Measurements from ENCODE around the gene C1QTNF7.

Gene C1QTNF7

DNA sequence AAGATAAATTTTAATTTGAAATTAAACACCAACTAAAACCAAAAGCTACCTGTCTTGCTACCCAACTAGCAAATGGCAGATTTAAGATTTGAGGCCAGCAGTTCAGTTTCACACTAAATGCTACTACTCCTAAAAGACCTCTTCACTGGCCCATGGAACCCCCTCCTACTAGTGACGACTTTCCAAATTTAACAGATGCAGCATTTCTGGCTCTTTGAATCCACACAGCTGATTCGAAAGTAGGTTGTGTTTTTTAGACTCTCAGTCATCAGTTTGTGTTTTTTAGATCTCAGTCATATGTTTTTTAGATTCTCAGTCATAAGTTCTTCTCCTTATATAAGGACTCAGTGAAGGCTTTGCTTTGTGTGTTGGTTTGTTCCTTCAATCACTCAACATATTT, 30.8 kb downstream of the C1QTNF7 start:
- DNase-seq: no peak

DNA sequence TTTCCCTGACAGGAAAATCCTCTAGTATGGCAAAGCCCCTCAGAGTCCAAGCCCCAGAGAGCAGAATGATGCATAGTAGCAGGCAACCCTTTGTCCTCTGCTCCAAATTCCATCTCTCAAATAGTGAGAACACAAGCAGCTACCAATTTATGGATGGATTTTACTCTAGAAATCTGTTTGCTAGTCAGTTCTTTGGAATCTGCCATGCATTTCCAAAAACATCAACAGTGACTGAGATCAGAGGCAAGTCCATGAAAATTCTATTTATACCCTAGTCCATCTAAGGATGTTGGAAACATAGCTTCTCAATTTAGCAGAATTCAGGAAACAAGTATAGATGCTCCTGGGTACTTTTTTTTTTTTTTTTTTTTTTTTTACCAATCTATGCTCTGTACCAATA, 31.9 kb downstream of the C1QTNF7 start:
- no peak for DNase-seq

GRCh38 chr4:15466596-15466995, 38.8 kb downstream of the C1QTNF7 start:
- no peak for DNase-seq

DNA sequence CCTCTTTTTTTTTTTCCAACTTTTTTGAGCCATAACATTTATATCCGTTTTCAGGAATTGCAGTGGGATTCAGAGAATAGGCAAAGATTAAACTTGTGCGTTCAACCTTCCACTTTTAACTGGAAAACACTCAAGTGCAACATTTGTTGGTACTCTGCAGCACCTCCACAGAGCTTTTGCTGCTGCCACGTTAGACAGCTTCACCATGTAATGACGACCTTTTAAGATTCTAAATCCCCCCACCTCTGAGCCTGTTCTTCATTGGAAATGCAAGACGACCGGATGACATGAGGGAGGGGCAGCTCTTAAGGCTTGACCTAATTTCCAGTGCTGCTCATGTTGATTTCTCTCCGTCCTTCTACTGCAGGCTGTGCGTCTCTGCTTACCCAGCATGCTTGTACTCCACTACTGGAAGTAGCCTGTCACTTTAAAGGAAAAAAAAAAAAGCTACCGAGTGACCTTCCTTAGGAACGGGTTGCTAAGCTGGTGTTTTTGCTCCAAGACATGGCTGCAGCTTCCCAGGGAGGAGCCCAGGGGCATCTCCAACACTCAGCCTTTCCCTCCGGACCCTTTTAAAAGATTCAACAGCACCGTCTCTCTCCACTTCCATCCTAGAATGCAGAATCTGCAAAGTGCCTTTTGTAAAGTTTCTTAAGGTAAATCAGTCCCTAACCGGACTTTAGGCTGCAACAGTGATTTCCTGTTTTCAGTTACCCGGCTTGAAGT, 41.7 kb downstream of the C1QTNF7 start, which contains the start of gene CC2D2A:
Gene CC2D2A (plus strand): TSS at position 481 of the 726 bp plus-strand sequence. CDS start 6,051 bp downstream, outside the sequence.
- no peak for DNase-seq

- no peak for DNase-seq
These were observed 42.3 kb downstream of the C1QTNF7 start for GRCh38 chr4:15470128-15470475.

DNA sequence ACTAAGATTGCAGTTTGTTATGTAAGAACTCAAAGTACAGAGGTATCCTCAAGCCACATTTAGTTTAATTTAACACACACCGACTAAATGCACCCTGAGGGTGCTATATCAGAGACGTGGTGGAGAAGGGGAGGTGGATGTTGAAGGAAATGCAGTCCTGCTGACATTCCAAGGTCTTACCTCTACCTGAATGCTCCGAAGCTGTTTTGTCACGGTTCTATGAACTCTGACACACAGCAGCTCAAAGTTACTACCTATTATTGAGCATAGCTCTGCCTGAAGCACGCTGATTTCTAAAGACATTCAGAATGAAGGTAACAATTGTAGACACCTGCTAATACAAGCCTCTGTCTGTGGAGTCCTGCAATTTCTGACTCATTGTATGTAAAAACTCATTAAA, 48.6 kb downstream of the C1QTNF7 start:
- no peak for DNase-seq

DNA sequence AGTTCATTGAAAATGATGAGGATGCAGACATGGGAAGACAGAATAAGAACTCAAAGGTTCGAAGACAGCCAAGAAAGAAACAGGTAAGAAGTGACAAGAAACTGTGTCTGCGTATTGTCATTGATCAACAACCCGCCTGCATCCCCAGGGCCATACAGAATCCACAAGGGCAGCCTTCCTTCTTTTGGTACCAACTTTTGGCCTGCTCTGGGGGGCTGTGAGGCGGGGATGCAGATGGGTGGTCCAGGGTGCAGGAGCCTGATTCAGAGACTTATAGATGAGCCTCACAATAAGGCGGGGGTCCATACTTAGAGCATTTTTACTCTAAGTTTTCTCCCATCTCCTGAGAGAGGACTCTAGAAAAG, 50.9 kb downstream of the C1QTNF7 start:
- no peak for DNase-seq

DNA sequence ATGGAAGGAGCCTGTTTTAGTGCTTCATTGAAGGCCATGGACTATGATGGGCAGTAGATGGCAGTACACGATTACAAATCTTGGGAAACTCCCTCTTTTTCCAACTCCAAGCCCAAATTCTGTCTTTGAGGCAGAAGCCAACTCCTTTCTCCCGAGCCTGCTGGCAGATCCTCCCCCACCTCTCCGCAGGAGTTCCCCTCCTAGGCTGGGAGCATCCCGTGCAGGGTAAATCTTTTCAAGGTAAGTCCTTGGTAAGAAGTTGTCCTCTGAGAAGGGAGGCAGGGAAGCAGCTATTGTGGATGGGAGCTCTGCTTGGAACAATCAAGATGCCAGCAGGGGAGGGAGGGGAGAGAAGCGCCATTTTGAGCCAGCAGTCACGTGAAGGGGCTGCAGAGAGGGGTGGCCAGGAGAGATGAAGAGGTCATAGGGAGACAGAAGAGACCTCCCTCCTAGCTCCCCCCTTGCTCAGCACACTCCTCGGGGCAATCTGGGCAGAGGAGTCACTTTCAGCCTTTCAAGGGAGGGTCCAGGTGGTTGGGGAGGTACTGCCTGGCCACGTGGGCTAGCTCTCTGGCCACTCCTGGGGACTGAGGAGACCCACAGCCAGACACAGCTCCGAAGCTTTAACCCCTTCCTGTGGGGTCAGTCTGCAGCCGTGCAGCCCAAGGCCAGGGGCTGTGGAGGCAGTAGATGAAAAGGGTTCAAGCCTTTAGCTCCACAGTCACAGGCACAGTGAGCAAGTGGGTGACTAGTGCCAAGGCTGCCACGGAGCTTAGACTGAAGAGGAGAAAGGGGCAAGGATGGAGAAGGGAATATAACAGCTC, 51.5 kb downstream of the C1QTNF7 start:
- peak; percentile 70 for DNase-seq

GRCh38 chr4:15479913-15480185, 52.0 kb downstream of the C1QTNF7 start:
- DNase-seq: no peak

DNA sequence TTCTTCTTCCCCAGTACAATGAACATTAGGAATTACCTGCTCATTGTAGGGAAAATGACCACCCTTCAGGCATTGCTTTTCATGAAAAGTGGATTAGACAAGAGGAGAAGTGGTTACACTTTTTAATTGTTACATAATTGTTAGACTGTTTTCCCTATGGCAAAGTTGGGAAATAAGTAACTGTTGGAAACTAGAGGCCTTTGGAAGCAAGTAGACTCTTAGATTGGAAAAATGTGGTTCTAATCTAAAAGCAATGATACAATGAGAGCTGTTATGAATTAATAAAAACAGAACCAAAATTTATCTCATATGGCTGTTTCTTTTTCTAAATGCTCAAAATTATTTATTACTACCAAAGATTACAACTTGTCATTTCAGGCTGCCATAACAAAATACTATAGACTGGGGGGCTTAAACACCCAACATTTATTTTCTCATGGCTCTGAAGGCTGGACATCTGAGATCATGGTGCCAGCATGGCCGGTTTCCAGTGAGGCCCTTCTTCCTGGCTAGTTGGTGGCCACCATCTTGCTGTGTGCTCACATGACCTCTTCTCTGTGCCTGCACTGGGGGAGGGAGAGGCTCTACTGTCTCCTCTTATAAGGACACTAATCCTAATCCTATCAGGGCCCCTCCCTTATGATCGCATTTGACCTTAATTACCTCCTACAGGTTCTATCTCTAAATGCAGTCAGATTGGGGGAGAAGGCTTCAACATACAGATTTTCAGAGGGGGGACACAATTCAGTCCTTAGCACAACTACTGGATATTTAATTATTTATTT, 54.3 kb downstream of the C1QTNF7 start:
- DNase-seq: no peak

DNA sequence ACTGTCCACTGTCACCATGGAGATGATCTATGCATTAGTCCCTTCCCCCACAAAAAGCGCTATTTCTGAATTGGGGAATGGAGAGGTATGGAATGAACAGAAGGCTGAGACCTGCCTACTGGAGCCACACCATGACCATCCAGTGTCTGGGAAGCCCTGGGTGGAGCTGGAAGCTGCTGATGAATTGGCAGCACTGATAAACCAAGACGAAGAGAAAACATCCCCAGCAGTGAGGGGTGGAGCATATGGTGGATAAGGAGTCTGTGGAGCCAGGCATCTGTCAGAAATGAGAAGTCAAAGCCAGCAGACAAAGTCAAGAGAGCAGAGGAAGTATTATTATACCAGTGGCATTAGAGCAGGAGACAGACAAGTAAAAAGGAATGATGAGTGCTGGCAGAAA, 55.0 kb downstream of the C1QTNF7 start:
- no peak for DNase-seq

DNA sequence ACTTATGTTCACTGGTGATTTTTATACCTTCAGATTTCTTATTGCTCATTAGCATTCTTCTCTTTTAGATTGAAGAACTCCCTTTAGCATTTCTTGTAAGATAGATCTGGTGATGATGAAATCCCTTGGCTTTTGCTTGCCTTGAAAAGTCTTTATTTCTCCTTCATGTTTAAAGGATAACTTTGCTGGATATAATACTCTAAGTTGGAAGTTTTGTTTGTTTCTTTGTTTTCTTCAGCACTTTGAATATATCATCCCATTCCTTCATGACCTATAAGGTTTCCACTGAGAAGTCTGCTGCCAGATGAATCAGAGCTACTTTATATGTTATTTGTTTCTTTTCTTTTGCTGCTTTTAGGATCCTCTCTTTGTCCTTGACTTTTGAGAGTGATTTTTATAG, 60.3 kb downstream of the C1QTNF7 start:
- DNase-seq: no peak

DNA sequence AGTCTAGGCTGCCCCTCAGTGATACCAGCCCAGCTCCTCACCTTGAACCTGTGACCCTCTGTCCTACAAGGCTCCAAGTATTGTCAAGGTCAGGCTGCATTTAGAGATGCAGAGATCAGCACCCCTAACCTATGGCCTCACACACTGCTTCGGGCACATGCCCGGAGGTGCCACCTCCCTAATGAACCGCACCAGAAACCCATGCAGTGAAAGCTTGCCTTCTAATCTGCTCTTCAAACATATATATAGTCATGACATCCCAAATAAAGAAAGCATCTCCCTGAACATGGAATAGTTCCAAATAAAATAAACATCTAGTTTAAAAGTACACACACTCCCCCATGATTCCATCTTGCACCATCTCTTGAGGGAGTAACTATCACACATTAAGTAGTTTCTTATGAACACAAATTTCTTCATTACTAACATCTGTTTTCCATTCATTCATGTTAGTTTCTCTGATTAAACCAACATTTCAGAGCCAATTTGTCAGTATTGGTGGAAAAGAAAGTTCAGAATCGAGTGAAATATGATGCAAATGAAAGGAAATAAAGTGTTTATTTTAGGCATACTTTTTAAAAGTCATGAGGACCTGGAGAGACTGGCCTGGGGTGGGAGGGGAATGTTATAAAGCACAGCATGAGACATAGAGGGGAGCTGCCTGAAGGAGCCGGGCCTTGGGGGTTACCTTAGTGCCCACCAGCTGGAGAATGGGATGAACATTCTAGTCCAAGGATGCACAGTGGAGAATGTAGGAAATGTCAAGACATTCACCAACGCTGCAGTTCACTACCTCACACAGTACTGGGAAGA, 61.0 kb downstream of the C1QTNF7 start:
- DNase-seq: no peak

DNA sequence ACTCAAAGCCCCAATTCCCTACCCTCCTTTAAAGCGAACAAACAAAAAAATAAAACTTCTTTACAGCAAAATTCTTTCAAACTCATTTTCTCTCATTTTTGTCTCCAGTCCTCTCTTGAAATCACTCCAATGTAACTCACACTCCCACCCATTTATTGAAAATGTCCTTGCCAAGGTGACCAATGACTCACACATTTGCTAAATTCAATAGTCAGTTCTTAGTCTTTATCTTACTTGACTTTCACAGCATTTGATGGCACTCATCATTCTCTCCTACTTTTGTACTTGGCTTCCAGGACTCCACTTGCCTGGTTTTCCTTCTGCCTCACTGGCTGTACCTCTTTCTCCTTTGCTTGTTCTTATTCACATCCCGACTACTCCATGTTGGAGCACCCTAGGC, 61.7 kb downstream of the C1QTNF7 start:
- DNase-seq: no peak

GRCh38 chr4:15493411-15493810, 65.6 kb downstream of the C1QTNF7 start:
- DNase-seq: no peak

GRCh38 chr4:15495621-15496020, 67.8 kb downstream of the C1QTNF7 start:
- DNase-seq: no peak
